Fibroblast of pulmonary artery (primary cell): ENCODE data around the gene PIAS3.
"Not testable (repeated sequence)": the region's sequence is repeated elsewhere in the genome, so short reads cannot be mapped to it uniquely, and the experiment has no call there.

ENCODE experiments used
- DNase-seq: peaks from one replicate; pipeline ENCODE4 v3.0.0-alpha.2; 2010; ENCODE audit warnings: low read depth
- H3K4me3 ChIP-seq: replicated peaks from 2 replicates; pipeline ENCODE4 v1.5.1; 2011; ENCODE audit warnings: low read depth, mild to moderate bottlenecking, control low read depth, low read length, moderate library complexity
- TF ChIP-seq, protein P1 (sequence below): IDR thresholded peaks from 2 replicates; pipeline ENCODE4 v1.5.1; 2011; ENCODE audit warnings: mild to moderate bottlenecking, control low read depth, low read length, inconsistent platforms; ENCODE audit errors: missing control alignments

The PIAS3 gene

GRCh38 chr1:145845514-145846161, 13.2 kb downstream of the PIAS3 start, which contains the start of gene NUDT17:
Gene NUDT17, plus strand, starts transcription at chr1:145845630. Its CDS starts 11 bp downstream, at chr1:145845641.
- peak within 1 kb of the TSS; percentile 59 for H3K4me3 ChIP-seq
- TF ChIP-seq, protein P1, sequence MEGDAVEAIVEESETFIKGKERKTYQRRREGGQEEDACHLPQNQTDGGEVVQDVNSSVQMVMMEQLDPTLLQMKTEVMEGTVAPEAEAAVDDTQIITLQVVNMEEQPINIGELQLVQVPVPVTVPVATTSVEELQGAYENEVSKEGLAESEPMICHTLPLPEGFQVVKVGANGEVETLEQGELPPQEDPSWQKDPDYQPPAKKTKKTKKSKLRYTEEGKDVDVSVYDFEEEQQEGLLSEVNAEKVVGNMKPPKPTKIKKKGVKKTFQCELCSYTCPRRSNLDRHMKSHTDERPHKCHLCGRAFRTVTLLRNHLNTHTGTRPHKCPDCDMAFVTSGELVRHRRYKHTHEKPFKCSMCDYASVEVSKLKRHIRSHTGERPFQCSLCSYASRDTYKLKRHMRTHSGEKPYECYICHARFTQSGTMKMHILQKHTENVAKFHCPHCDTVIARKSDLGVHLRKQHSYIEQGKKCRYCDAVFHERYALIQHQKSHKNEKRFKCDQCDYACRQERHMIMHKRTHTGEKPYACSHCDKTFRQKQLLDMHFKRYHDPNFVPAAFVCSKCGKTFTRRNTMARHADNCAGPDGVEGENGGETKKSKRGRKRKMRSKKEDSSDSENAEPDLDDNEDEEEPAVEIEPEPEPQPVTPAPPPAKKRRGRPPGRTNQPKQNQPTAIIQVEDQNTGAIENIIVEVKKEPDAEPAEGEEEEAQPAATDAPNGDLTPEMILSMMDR = peak; percentile 89
- peak; percentile 75 for DNase-seq

GRCh38 chr1:145845144-145845513, 13.8 kb downstream of the PIAS3 start:
- no peak for DNase-seq
- peak overlapping the region; percentile 59 for H3K4me3 ChIP-seq
- TF ChIP-seq, protein P1 = no peak

GRCh38 chr1:145843031-145843430, 15.8 kb downstream of the PIAS3 start:
- no peak for DNase-seq
- no peak overlapping the region for H3K4me3 ChIP-seq
- TF ChIP-seq, protein P1 = no peak

- H3K4me3 ChIP-seq = no peak overlapping the region
- DNase-seq = no peak
- TF ChIP-seq, protein P1 = no peak
These were observed 21.2 kb downstream of the PIAS3 start for GRCh38 chr1:145837656-145838055.

- not testable (repeated sequence) for DNase-seq, H3K4me3 ChIP-seq
These were observed 28.1 kb downstream of the PIAS3 start for GRCh38 chr1:145830810-145831209.

GRCh38 chr1:145828367-145829026, 30.4 kb downstream of the PIAS3 start:
- no peak overlapping the region for H3K4me3 ChIP-seq
- TF ChIP-seq, protein P1 = no peak
- no peak for DNase-seq

DNA sequence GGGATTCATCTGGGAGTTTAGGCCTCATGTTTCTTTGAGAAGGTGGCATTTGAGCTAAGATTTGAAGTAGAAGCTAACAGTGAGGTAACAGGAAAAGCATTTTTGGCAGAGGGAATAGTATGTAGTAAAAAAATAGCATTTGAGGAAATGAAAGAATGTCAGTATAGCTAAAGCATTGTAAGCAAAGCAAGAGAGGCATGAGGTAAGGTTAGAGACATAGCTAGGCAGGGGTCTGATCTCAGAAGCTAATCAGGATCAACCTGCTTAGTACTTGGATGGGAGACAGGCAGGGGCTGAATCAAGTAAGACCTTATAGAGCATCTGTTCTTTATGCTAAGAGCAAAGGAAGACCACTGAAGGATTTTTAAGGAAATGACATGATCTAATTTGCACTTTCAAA, 30.9 kb downstream of the PIAS3 start:
- H3K4me3 ChIP-seq = no peak overlapping the region
- TF ChIP-seq, protein P1 = no peak
- DNase-seq = no peak
